OCI-LY3 (cell line): Measurements from ENCODE around the gene CTCFL.
"Not testable (repeated sequence)": the region's sequence is repeated elsewhere in the genome, so short reads cannot be mapped to it uniquely, and the experiment has no call there.

Experiments used
- H2AFZ ChIP-seq: fragments of 200-600, 300-600 bp; shearing (Covaris generic); 2 replicates; pipeline ENCODE4 v1.6.0; 2014; ENCODE audit warnings: antibody characterized with exemption, low read depth, low read length
- H3K27ac ChIP-seq: fragments of 200-600, 300-600 bp; sonication (generic); 2 replicates; pipeline ENCODE4 v1.5.1; 2014; ENCODE audit warnings: mild to moderate bottlenecking, low read length, moderate library complexity, mixed read lengths
- H3K27me3 ChIP-seq: fragments of 200-600, 300-600 bp; sonication (generic); 2 replicates; pipeline ENCODE4 v1.6.1; 2014; ENCODE audit warnings: low read depth, low read length, mixed read lengths
- H3K36me3 ChIP-seq: fragments of 200-600, 300-600 bp; sonication (generic); replicated peaks from 2 replicates; pipeline ENCODE3; 2014; ENCODE audit warnings: low read depth, low read length, mixed read lengths
- H3K4me1 ChIP-seq: fragments of 300-600, 200-600 bp; sonication (generic); 2 replicates; pipeline ENCODE4 v1.6.1; 2014; ENCODE audit warnings: low read length, mixed read lengths
- H3K4me2 ChIP-seq: fragments of 200-600, 300-600 bp; sonication (generic); 2 replicates; pipeline ENCODE4 v1.6.1; 2014; ENCODE audit warnings: low read length, mixed read lengths
- H3K4me3 ChIP-seq: fragments of 300-600, 200-600 bp; sonication (generic); 2 replicates; pipeline ENCODE4 v1.5.1; 2014; ENCODE audit warnings: antibody characterized with exemption, mild to moderate bottlenecking, low read length, moderate library complexity
- H3K79me2 ChIP-seq: fragments of 300-600, 200-600 bp; shearing (Covaris generic); 2 replicates; pipeline ENCODE4 v1.6.1; 2014; ENCODE audit warnings: mild to moderate bottlenecking, low read length, mixed read lengths
- H3K9ac ChIP-seq: fragments of 300-600, 200-600 bp; shearing (Covaris generic); 2 replicates; pipeline ENCODE4 v1.6.0; 2014; ENCODE audit warnings: mild to moderate bottlenecking, low read length, moderate library complexity
- H3K9me3 ChIP-seq: fragments of 200-600, 300-600 bp; shearing (Covaris generic); 2 replicates; pipeline ENCODE4 v1.6.1; 2014; ENCODE audit warnings: low read length, mixed read lengths; ENCODE audit not compliant: insufficient read depth
- H4K20me1 ChIP-seq: fragments of 200-600, 300-600 bp; sonication (generic); 2 replicates; pipeline ENCODE4 v1.6.1; 2016; ENCODE audit warnings: low read length, mixed read lengths; ENCODE audit not compliant: insufficient read depth
- EZH2phosphoT487 ChIP-seq: fragments of 200-600 bp; shearing (Covaris generic); IDR thresholded peaks from 2 replicates; pipeline ENCODE4 v1.6.1; 2018; ENCODE audit warnings: antibody characterized with exemption, mixed run types, low read depth
- TF ChIP-seq, protein P1 (sequence below): fragments of 200-600, 300-600 bp; sonication (generic); IDR thresholded peaks from 2 replicates; pipeline ENCODE4 v1.5.1; 2014; ENCODE audit warnings: antibody characterized with exemption, low read length, low read depth

The CTCFL gene

DNA sequence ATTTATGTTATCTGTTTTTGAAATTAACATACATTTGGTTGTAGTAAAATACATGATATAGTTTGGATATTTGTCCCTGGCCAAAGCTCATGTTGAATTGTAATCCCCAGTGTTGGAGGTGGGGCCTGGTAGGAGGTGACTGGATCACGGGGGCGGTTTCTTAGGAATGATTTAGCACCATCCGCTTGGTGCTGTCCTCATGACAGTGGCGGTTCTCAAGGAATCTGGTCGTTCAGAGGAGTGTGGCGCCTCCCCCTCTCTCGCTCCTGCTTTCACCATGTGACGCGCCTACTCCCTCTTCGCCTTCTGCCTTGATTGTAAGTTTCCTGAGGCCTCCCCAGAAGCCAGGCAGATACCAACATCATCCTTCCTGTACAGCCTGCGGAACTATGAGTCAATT lies 29.0 kb downstream of the CTCFL start:
- Histone ChIP-seq H3K27me3 (peaks cover 34% of the 10 kb centered on the region), H2AFZ (no peak overlapping the region), H3K4me2 (no peak overlapping the region), H3K9me3 (no peaks in the 10 kb centered on the region), H4K20me1 (peaks cover 6% of the 10 kb centered on the region; the same call in 1 of the 2 replicates), H3K4me3 (no peak overlapping the region), H3K9ac (no peak overlapping the region), H3K4me1 (peaks cover 36% of the 10 kb centered on the region), H3K79me2 (no peaks in the 10 kb centered on the region), H3K27ac (no peak overlapping the region), H3K36me3 (no peaks in the 10 kb centered on the region)
- no peak for TF ChIP-seq EZH2phosphoT487

DNA sequence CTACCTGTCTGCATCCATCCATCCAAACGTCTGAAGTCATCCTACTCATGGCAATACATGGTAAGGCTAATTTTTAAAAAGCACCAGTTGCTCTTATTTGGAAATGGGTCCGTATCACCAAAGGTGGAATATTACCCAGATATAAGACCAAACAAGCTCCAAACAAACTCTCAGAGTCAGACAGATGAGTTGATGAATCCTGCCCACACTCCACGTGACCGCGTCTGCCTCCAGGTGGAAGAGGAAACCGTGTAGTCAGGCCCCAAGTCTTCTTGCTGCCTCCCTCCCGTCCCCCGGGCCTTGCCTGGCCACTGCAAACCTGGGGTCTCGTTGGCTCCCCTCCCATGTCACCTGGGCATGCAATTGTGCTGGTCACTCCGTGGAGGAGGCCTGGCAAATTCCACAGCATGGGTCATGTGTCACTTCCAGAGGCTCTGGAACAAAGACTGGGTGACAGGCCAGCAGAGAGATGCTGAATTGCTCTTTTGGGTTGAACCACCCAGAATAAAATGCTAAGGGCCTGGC lies 31.8 kb downstream of the CTCFL start:
- peaks cover 14% of the 10 kb centered on the region for H3K4me1 ChIP-seq
- TF ChIP-seq, protein P1, sequence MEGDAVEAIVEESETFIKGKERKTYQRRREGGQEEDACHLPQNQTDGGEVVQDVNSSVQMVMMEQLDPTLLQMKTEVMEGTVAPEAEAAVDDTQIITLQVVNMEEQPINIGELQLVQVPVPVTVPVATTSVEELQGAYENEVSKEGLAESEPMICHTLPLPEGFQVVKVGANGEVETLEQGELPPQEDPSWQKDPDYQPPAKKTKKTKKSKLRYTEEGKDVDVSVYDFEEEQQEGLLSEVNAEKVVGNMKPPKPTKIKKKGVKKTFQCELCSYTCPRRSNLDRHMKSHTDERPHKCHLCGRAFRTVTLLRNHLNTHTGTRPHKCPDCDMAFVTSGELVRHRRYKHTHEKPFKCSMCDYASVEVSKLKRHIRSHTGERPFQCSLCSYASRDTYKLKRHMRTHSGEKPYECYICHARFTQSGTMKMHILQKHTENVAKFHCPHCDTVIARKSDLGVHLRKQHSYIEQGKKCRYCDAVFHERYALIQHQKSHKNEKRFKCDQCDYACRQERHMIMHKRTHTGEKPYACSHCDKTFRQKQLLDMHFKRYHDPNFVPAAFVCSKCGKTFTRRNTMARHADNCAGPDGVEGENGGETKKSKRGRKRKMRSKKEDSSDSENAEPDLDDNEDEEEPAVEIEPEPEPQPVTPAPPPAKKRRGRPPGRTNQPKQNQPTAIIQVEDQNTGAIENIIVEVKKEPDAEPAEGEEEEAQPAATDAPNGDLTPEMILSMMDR, result no peak
- no peak for TF ChIP-seq EZH2phosphoT487
- H2AFZ ChIP-seq, result no peak overlapping the region
- H3K9ac ChIP-seq, result no peak overlapping the region
- H4K20me1 ChIP-seq, result no peaks in the 10 kb centered on the region
- no peak overlapping the region for H3K4me3 ChIP-seq
- no peaks in the 10 kb centered on the region for H3K79me2 ChIP-seq
- no peak overlapping the region for H3K27ac ChIP-seq
- H3K27me3 ChIP-seq, result peaks cover 17% of the 10 kb centered on the region
- no peak overlapping the region for H3K4me2 ChIP-seq
- no peaks in the 10 kb centered on the region for H3K9me3 ChIP-seq
- H3K36me3 ChIP-seq, result peaks cover 5% of the 10 kb centered on the region

DNA sequence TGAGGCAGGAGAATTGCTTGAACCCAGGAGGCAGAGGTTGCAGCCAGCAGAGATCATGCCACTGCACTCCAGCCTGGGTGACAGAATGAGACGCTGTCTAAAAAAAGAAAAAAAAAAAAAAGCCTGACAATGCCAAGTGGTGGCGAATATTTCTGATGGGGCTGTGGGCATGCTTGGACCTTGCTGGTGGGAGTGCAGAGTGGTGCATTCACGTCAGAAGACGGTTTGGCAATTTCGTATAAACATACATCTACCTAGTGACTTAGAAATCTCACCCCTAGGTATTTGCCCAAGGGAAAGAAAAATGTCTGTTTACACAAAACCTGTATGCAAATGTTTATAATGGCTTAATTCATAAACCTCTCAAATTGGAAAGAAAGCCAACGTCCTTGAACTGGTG lies 33.6 kb downstream of the CTCFL start:
- Histone ChIP-seq H3K9me3 (no peaks in the 10 kb centered on the region), H3K36me3 (peaks cover 5% of the 10 kb centered on the region), H3K4me3 (no peak overlapping the region), H3K4me2 (no peak overlapping the region), H3K4me1 (peaks cover 12% of the 10 kb centered on the region), H3K27me3 (peaks cover under 1% of the 10 kb centered on the region; the same call in 1 of the 2 replicates), H3K79me2 (no peaks in the 10 kb centered on the region), H2AFZ (no peak overlapping the region), H3K27ac (no peak overlapping the region), H3K9ac (no peak overlapping the region), H4K20me1 (no peaks in the 10 kb centered on the region)
- TF ChIP-seq EZH2phosphoT487, result no peak
- TF ChIP-seq, protein P1, result no peak

DNA sequence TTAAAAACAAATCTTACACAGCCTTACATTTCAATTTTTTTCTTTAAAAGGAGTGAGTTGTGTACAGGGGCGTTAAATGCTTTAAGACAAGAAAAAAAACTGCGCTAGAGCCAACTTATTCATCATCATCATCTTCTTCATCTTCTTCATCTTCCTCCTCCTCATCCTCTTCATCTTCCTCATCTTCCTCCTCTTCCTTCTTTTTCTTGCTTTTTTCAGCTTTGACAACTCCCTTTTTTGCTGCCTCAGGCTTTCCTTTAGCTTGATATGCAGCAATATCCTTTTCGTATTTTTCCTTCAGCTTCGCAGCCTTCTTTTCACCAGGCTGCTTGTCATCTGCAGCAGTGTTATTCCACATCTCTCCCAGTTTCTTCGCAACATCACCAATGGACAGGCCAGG lies 36.7 kb downstream of the CTCFL start:
- H2AFZ ChIP-seq, H3K9me3 ChIP-seq, H3K27ac ChIP-seq, H3K4me2 ChIP-seq, H4K20me1 ChIP-seq, H3K27me3 ChIP-seq, H3K4me3 ChIP-seq, H3K9ac ChIP-seq, H3K79me2 ChIP-seq: not testable (repeated sequence)
- peaks cover 18% of the 10 kb centered on the region for H3K36me3 ChIP-seq
- H3K4me1 ChIP-seq, result peaks cover 19% of the 10 kb centered on the region

DNA sequence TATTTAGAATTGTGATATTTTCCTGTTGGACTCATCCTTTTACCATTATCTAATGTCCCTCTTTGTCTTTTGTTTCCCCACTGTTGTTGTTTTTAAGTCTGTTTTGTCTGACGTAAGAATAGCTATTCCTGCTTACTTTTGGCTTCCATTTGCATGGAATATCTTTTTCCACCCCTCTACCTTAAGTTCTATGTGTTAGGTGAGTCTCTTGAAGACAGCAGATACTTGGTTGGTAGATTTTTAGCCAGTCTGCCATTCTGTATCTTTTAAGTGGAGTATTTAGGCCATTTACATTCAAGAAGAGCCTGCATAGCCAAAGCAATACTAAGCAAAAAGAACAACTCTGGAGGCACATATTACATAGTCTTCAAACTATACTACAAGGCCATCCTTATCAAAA lies 39.2 kb downstream of the CTCFL start:
- peaks cover 18% of the 10 kb centered on the region for H3K36me3 ChIP-seq
- no peak overlapping the region for H2AFZ ChIP-seq
- H3K79me2 ChIP-seq, result peaks cover 7% of the 10 kb centered on the region
- H3K4me3 ChIP-seq, result no peak overlapping the region
- 0 out of 2 replicates have a peak, but pooled peaks cover 7% of the 10 kb centered on the region for H3K9me3 ChIP-seq
- H4K20me1 ChIP-seq, result no peaks in the 10 kb centered on the region
- no peak overlapping the region for H3K9ac ChIP-seq
- peaks cover 40% of the 10 kb centered on the region for H3K4me1 ChIP-seq
- no peak overlapping the region for H3K4me2 ChIP-seq
- no peaks in the 10 kb centered on the region for H3K27me3 ChIP-seq
- no peak for TF ChIP-seq EZH2phosphoT487
- TF ChIP-seq, protein P1, result no peak
- H3K27ac ChIP-seq, result no peak overlapping the region
